HG03342 (cell line): Measurements from ENCODE around the gene FRMD4A.
A peak's percentile ranks its signal among the peaks of the same experiment; 100 is the strongest.

Experiments
- ATAC-seq: cut with Tn5 transposase; IDR thresholded peaks from one replicate; pipeline ENCODE4 v1.9.1; 2021; ENCODE audit warnings: mild to moderate bottlenecking, moderate library complexity; ENCODE audit not compliant: unreplicated experiment

Gene FRMD4A

DNA sequence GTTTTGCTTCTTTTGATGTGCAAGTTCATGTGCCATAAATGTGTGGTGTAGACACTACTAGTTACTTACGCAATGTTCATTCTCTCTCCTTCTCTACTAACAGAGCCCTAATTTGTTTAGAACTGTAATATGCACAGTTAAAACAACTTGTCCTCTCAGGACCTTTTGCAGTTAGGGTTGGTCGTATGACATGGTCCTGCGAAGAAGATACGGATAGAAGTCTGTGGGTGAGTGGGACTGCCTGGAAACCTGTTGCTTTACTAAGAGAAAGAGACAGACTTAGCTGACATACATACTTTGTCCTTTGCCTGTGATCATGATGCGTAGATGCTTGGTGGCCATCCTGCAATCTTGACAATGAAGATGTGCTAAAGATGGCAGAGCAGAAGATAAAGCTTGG lies 692.8 kb downstream of the FRMD4A start:
- no peak for ATAC-seq

- peak; percentile 48 for ATAC-seq
These were observed 693.3 kb downstream of the FRMD4A start for GRCh38 chr10:13637303-13637856.

GRCh38 chr10:13636776-13637175 lies 693.9 kb downstream of the FRMD4A start:
- no peak for ATAC-seq

DNA sequence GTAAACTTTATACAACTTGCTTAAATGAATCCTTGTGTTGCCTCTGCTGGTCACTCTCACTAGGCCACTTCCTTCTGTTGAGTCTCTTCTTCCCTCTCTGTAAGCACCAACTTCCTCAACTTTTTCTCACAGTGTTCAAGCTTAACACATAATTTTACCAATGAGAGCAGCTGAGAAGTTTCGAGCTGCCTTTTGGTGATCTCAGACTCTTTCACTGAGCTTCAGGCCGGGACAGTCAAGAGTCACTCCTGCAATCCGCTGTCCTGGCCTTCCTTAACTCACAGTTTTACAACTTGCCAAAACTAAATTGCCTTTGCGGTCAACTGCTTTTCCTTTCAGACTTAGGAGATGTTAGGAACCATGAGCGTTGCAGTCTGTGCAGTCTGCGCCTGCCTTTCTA lies 696.5 kb downstream of the FRMD4A start:
- no peak for ATAC-seq

GRCh38 chr10:13633689-13634088 lies 697.0 kb downstream of the FRMD4A start:
- ATAC-seq = no peak

DNA sequence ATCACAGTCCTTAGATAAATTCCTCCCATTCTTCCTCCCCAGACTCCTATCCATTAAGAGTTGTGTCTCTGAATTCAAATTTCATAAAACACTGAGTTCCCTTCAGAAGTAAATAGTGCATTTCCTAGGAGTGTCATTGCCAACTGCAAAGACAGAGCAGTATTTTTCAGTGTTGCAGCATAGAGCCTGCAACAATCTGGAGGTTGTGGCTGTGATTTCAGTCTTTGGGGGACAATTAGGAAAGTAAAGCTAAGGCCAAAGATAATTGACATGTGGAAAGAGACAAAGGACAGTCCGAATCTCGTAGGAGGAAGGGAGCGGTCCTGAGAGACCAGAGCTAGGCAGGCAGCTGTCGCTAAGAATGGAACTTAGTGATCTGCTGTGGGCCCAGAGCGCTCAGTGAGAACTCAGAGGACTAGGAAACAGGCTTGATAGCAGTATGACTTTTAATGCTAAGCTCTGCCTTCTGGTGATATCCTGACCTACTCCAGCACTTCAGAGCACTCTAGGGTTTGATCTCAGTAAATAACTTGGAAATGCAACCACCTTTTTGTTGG lies 697.8 kb downstream of the FRMD4A start:
- no peak for ATAC-seq

GRCh38 chr10:13632440-13632839 lies 698.3 kb downstream of the FRMD4A start:
- no peak for ATAC-seq

DNA sequence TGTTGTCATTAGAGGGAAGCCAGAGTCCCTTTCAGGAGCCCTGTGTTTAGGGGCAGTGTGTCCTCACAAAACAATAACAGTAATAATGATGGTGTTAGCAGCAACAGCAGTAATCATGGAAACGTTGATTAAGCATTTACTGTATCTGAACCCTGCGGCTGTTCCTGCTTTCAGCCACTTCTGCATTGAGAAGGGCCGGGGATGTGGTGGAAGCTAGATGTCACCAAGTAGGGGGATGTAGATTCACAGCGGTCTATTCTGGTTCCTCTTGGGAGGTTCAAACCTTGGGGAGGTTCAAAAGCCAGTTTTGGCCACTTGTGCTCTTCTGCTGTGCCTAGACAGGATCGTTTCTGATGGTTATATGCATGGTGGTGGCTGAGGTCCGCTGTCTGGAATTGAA lies 699.1 kb downstream of the FRMD4A start:
- ATAC-seq = no peak

- no peak for ATAC-seq
These were observed 700.5 kb downstream of the FRMD4A start for GRCh38 chr10:13630231-13630630.

- ATAC-seq = no peak
These were observed 701.6 kb downstream of the FRMD4A start for GRCh38 chr10:13629116-13629515.

DNA sequence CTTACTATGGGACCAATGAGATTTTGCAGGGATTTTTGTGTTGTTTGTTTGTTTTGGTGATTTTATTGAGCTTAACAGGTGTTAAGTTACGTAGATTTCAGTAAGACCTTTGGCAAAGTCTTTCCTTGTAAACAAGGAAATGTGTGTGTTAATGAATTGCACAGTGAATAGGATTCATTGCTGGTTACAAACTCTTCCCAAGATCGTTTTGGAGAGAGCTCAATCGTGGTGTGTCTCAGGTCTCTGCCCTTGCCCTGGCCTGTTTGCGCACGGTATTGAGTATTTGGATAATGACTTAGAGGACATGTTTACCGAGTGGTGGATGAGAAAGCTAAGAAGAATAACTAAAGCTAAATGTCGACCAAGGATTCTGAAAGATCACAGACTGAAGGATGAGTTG lies 702.1 kb downstream of the FRMD4A start:
- no peak for ATAC-seq

DNA sequence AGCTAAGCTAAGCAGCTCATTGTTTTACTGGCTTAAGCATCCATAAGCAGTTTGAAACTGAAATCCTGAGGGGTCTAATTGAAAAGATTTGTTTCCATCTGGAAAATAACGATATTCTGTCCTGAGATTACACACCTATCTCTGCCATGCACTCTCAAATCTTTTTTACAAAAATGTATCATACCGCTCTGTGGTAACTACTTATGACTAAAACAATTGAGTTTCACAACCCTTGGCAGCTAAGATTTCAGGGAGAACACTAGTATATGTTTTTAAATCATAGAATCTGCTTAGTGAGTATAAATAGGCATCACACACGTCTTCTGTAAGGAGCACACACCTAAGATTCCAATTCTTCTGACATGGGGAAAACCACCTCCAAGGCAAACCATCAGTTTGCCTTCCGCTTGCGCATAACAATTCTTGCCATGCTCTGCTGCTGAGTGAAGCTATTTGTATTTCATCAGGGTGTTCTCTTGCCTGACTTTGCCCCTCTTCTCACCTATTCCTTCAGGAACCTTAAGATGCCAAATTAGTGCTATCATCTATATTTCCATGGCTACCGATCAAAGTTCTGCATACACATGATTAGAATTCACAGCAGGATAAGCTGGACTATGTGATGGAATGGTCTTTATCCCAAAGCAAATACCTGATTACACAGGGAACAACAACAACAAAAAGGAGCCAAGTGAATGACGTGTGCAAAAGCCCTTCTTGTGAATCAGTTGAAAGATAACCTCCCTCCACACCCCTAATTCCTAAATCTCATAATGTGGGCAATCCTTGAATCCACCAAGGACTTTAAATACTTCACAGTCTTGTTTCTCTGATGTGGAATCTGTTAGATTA lies 703.0 kb downstream of the FRMD4A start:
- ATAC-seq = no peak

GRCh38 chr10:13624630-13625029 lies 706.1 kb downstream of the FRMD4A start:
- ATAC-seq = no peak

- ATAC-seq = no peak
These were observed 708.8 kb downstream of the FRMD4A start for GRCh38 chr10:13621931-13622330.

DNA sequence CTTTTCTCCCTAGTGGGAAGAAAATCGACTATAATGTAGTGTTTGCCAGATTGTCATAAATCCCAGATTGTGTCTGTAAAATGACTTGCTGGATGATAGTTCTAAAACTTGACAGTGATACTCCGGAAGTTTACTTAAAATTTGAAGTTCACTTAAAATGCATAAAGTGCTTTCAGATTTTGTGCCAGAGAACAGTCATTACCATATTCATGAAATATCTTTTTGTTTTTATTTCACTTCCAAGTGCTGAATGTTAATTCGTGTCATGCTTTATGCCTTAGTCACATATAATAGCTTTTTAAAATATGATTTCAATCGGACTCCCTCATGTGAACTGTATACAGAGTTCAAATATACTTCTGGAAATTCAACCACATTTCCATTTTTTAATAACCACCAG lies 713.6 kb downstream of the FRMD4A start:
- ATAC-seq = no peak

- no peak for ATAC-seq
These were observed 714.9 kb downstream of the FRMD4A start for GRCh38 chr10:13615650-13616300.

GRCh38 chr10:13614530-13615332 lies 716.0 kb downstream of the FRMD4A start:
- no peak for ATAC-seq

GRCh38 chr10:13613519-13613918 lies 717.2 kb downstream of the FRMD4A start:
- ATAC-seq = no peak

DNA sequence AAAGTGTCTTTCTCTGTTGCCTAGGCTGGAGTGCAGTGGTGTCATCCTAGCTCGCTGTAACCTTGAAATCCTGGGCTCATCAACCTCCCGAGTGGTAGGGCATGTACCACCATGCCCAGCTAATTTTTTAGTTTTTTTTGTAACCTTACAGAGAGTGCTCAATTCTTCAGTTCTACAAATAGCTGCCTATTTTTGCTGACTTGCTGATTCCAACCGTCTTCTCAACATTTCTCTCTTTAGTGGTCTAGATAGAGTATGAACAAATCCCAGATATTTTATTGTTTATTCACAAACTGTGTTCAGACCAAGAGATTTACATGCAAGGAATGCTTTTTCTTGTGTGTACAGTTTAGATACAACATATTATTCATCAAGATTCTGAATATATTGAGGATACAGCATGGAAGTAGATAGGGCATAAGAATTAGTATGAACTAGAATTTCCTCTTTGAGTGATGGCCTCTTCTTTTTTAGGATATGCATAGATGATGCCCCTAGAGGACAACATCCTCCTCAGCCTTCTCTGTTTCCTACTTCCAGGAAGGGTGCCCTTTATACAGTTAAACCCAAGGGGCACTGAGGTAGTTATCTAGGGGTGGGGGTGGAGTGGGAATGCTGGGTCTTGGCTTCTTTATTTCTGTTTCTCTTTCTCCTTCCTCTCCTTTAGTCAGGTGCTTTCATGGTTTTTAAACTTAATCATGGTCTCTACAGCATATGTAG lies 717.9 kb downstream of the FRMD4A start:
- no peak for ATAC-seq

- ATAC-seq = no peak
These were observed 722.4 kb downstream of the FRMD4A start for GRCh38 chr10:13608246-13608853.
